SK-N-MC (cell line): ENCODE measurements around the gene BMP10.

Experiments
- DNase-seq: peaks from one replicate; pipeline ENCODE4 v3.0.0-alpha.2; 2011; ENCODE audit warnings: low read depth, low spot score
- H3K27ac ChIP-seq: fragments of 200-600 bp; sonication (generic); 2 replicates; pipeline ENCODE4 v1.5.1; 2016; ENCODE audit warnings: mixed run types
- H3K36me3 ChIP-seq: fragments of 200-600 bp; sonication (generic); 2 replicates; pipeline ENCODE4 v1.6.1; 2017; ENCODE audit warnings: antibody characterized with exemption, low read length, mixed read lengths; ENCODE audit not compliant: insufficient read depth
- H3K4me3 ChIP-seq: fragments of 200-600 bp; sonication (generic); 2 replicates; pipeline ENCODE4 v1.5.1; 2016
- H3K9ac ChIP-seq: fragments of 200-600 bp; sonication (generic); 2 replicates; pipeline ENCODE4 v1.8.0; 2017; ENCODE audit warnings: mixed run types, mixed read lengths; ENCODE audit not compliant: insufficient read length
- H3K9me3 ChIP-seq: fragments of 200-600 bp; sonication (generic); 2 replicates; pipeline ENCODE4 v1.6.1; 2017; ENCODE audit warnings: low read depth, mild to moderate bottlenecking, antibody characterized with exemption, low read length, moderate library complexity, mixed read lengths
- EZH2 ChIP-seq: fragments of 200-600 bp; sonication (generic); IDR thresholded peaks from one replicate; pipeline ENCODE4 v1.6.1; 2017; ENCODE audit warnings: antibody characterized with exemption
- FOXP2 ChIP-seq: optimal IDR thresholded peaks from 2 replicates; pipeline ENCODE3; 2011; ENCODE audit warnings: mild to moderate bottlenecking, moderate library complexity; ENCODE audit not compliant: insufficient read depth; ENCODE audit errors: extremely low read length, control extremely low read depth
- POLR2AphosphoS5 ChIP-seq: IDR thresholded peaks from 2 replicates; pipeline ENCODE4 v1.6.1; 2012; ENCODE audit warnings: mild to moderate bottlenecking, low read depth, low read length, borderline replicate concordance

Gene BMP10

DNA sequence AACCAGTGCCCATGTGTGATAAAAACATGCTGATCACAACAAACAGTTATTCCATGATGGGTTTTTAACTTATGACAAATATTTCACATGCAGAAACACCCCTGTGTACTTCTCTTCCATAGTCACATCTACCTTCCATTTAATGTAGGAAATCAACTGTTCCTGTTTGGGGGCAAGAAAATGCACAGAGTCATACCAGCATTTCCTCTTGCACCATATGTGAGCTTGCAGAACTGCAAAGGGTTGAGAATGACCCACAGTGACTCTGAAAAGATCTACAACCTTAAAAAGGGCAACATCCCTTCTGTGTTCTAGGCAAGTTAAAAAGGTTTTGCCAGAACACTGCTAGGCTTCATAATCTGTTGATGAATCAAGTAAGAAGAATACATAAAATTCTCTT is 9.9 kb downstream of the BMP10 start:
- no peak for DNase-seq
- TF ChIP-seq EZH2, result no peak
- TF ChIP-seq FOXP2, result no peak
- TF ChIP-seq POLR2AphosphoS5, result no peak
- Histone ChIP-seq H3K36me3 (no peaks in the 10 kb centered on the region), H3K9me3 (no peaks in the 10 kb centered on the region), H3K27ac (no peak overlapping the region), H3K9ac (no peak overlapping the region), H3K4me3 (no peak overlapping the region)

DNA sequence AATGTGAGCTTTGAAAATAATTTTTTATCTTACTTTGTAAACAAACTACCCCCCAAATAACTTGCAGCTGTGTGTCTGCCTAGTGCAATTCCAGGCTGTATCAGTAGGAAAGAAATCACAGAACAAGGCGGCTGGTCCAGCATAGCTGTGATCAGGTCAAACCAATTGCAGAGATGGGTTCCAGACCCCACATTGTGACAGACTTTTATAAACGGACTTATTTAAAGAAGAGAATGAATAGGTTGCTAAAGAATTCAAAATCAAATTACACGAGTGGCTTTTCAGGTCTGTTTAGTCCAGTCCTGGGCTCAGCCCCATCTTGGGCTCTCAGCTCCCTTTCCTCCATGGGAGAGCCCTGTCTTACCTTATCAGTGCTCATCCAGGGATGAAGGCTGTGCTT is 11.1 kb downstream of the BMP10 start:
- TF ChIP-seq POLR2AphosphoS5, result no peak
- TF ChIP-seq EZH2, result no peak
- TF ChIP-seq FOXP2, result no peak
- Histone ChIP-seq H3K36me3 (no peaks in the 10 kb centered on the region), H3K9ac (no peak overlapping the region), H3K4me3 (no peak overlapping the region), H3K9me3 (no peaks in the 10 kb centered on the region), H3K27ac (no peak overlapping the region)
- no peak for DNase-seq

DNA sequence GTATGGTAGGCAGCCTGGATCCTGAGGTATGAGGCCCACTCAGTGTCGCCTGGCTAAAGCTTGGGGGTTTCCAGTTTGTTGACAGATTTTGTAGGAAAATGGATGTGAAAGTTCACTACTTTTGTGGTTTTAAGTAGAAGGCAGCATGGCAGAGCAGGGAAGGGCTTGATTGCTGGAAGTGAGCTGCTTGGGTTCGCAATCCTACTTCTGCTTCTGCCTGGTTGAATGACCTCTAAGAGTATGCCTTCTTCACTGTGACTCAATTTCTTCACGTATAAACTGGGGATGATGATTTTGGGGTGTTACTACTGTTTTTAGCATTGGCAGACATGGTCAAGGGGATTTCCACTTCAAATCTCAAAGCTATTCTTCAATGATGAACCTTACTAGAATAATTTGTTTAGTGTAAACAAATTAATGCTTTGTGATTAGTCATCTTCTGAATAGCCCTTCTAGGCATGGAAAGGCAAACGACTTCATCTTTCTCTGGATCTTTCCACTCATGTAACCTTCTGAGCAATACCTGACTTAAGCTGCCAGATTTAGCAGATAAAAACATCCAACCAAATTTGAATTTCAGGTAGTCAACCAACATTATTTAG is 13.2 kb downstream of the BMP10 start:
- H3K27ac ChIP-seq, result no peak overlapping the region
- TF ChIP-seq FOXP2, result no peak
- H3K4me3 ChIP-seq, result no peak overlapping the region
- no peaks in the 10 kb centered on the region for H3K9me3 ChIP-seq
- no peak overlapping the region for H3K9ac ChIP-seq
- no peaks in the 10 kb centered on the region for H3K36me3 ChIP-seq
- DNase-seq, result no peak

DNA sequence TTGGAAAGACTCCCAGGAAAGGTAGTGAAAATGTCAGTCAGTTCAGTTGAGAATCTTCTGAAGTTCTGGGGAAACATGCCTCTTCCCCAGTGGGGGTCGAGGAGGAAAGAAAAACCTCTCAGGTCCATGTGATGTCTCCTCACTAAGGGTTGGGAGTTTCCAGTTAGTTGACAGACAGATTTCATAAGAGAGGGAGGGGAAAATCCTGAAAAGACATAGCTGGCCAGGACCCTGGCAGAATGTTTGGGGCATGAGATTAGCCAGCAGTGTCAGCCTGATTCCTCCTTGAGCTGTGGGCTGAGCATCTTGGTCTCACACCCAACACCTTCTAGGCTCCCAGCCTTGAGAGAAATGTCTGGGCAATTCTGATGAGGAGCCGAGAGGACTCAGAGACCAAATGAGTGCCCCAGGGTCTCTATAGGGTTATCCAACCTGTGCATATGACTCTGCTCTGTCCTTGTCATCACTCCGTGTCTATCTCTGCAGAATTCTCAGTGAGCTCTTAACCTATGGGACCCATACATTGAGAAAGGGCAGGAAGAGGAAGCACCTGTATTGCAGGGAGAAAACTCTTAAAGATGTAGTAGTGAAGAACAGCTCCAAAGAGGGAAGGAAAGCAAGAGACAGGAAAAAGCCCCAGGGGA is 13.9 kb downstream of the BMP10 start:
- no peak for TF ChIP-seq EZH2
- TF ChIP-seq POLR2AphosphoS5, result no peak
- TF ChIP-seq FOXP2, result no peak
- no peaks in the 10 kb centered on the region for H3K36me3 ChIP-seq
- H3K27ac ChIP-seq, result no peak overlapping the region
- no peak for DNase-seq
- H3K9ac ChIP-seq, result no peak overlapping the region
- H3K9me3 ChIP-seq, result no peaks in the 10 kb centered on the region
- H3K4me3 ChIP-seq, result no peak overlapping the region

DNA sequence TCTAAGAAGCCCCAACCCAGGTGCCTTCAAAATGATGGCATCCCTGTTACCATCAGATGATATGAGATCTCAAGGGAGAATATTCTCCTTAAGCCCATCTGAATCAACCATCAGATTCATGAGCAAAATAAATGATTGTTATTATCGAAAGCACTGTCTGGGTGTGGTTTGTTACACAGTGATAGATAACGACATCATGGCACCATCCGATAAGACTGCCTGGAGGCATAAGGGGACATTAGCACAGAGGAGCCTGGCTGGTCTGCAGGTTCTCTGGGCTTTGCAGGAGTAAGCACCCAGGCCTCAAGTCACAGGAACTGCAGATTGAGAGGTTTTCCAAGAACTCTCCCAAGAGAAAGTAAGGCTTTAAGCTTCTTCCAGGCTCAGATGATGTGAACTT is 15.6 kb downstream of the BMP10 start:
- no peak for DNase-seq

DNA sequence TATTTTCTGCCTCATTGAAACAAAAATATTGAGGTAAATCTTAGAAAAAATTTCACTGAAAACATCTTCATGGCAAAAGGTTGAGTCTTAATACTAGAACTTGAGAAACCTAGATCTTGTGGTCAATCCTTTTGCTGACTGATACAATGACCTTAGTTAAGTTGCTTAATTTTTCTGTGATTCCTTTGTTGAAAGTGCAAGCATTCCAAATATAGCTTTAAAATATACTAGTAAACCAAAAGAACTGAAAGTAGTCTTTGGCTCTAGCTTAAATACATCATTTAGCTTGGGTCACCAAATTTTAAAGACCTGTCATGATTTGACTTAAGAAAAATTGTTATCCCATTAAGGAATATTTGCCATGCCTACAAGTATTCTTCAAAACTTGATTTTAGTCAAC is 16.7 kb downstream of the BMP10 start:
- H3K27ac ChIP-seq, result no peak overlapping the region
- H3K9ac ChIP-seq, result no peak overlapping the region
- no peaks in the 10 kb centered on the region for H3K9me3 ChIP-seq
- H3K36me3 ChIP-seq, result no peaks in the 10 kb centered on the region
- TF ChIP-seq FOXP2 (no peak), EZH2 (no peak), POLR2AphosphoS5 (no peak)
- no peak overlapping the region for H3K4me3 ChIP-seq
- DNase-seq, result no peak

More for the DNA sequence above, 15.6 kb downstream of the BMP10 start:
- no peak overlapping the region for H3K9ac ChIP-seq
- H3K4me3 ChIP-seq, result no peak overlapping the region
- H3K27ac ChIP-seq, result no peak overlapping the region
- H3K36me3 ChIP-seq, result no peaks in the 10 kb centered on the region
- no peak for TF ChIP-seq POLR2AphosphoS5
- TF ChIP-seq EZH2, result no peak
- TF ChIP-seq FOXP2, result no peak
- H3K9me3 ChIP-seq, result no peaks in the 10 kb centered on the region

DNA sequence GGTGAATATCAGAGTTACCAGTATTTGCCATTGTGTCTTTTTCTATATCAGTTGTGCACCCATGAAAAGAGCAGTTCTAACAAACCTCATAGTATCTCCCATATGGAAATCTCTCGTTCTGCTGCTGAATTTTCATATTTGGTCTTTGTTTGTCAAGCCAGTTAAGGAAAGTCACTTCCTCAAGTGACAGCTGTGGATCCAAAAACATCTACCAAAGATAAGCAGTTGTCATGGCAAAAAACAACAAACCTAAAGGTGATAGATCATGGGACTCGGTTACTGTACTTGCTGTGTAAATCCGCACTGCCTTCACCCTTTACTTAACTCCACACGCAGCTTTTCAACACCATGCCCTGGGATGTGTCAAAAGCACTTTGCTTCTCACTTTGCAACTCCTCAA is 17.3 kb downstream of the BMP10 start:
- no peak overlapping the region for H3K4me3 ChIP-seq

DNA sequence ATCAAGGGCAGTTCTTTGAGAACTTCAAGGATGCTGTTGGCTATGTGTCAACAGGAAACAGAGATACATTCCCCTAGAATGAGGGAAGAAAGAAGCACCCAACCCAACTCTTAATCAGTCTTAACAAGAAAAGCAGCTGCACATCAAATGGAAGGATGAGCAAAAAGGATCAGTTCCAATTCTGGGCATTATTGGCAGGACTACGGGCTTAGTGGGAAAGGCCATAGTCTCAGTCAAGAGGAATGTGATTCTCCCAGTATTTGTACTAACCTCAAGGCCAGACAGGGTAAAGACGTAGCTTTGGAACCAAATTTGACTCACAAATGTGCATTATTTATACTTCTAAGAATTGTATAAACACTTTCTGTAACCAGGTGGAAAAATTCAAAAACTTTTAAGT is 18.2 kb downstream of the BMP10 start:
- no peak overlapping the region for H3K9ac ChIP-seq
- no peak for TF ChIP-seq EZH2
- TF ChIP-seq POLR2AphosphoS5, result no peak
- TF ChIP-seq FOXP2, result no peak
- H3K9me3 ChIP-seq, result no peaks in the 10 kb centered on the region
- H3K27ac ChIP-seq, result no peak overlapping the region
- no peak overlapping the region for H3K4me3 ChIP-seq
- no peaks in the 10 kb centered on the region for H3K36me3 ChIP-seq
- no peak for DNase-seq

More for the DNA sequence above, 17.3 kb downstream of the BMP10 start:
- no peaks in the 10 kb centered on the region for H3K36me3 ChIP-seq
- H3K9me3 ChIP-seq, result no peaks in the 10 kb centered on the region
- no peak overlapping the region for H3K9ac ChIP-seq
- no peak overlapping the region for H3K27ac ChIP-seq
- no peak for DNase-seq
- TF ChIP-seq POLR2AphosphoS5 (no peak), FOXP2 (no peak), EZH2 (no peak)

DNA sequence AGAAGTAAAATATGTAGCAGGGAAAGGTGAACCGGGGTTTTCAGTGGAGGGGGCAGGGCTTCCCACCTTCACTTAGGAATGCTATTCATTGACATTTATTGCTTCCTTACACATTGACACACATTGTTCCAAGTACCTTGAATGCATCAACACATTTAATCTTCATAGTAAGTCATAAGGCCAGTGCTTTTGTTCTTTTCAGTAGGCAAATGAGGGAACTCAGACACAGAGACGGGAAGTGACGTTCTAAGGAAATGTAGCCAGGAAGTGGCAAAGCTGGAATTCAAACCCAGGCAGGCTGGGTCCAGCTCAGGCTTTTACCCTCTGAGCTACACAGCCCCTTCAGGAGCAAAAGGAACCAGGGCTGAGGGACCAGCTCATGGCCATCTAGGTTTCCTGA is 20.7 kb downstream of the BMP10 start:
- H3K36me3 ChIP-seq, result no peaks in the 10 kb centered on the region
- no peak for DNase-seq
- H3K27ac ChIP-seq, result no peak overlapping the region
- TF ChIP-seq POLR2AphosphoS5 (no peak), FOXP2 (no peak), EZH2 (no peak)
- H3K9ac ChIP-seq, result no peak overlapping the region
- H3K9me3 ChIP-seq, result no peaks in the 10 kb centered on the region
- no peak overlapping the region for H3K4me3 ChIP-seq
